ENCODE data around the gene CHST11.

DNA sequence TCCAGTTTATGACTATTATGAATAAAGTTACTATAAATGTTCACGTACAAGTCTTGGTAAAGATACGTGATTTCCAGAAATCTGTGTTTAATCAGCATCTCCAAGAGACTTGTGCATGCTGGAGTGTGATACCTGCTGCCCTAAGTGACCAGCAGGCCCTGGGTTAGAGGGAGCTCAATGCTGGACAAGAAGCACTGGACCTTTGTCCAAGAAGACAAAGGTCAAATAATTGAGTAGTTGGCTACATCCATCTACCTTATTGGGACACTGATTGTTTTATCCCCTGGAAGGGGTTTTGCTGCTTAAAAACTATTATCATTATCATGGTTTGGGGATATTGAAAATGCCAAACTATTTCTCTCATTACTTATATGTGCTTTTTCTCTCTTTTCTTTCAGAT is 37.0 kb upstream of the CHST11 start:
- TF ChIP-seq, protein P1, sequence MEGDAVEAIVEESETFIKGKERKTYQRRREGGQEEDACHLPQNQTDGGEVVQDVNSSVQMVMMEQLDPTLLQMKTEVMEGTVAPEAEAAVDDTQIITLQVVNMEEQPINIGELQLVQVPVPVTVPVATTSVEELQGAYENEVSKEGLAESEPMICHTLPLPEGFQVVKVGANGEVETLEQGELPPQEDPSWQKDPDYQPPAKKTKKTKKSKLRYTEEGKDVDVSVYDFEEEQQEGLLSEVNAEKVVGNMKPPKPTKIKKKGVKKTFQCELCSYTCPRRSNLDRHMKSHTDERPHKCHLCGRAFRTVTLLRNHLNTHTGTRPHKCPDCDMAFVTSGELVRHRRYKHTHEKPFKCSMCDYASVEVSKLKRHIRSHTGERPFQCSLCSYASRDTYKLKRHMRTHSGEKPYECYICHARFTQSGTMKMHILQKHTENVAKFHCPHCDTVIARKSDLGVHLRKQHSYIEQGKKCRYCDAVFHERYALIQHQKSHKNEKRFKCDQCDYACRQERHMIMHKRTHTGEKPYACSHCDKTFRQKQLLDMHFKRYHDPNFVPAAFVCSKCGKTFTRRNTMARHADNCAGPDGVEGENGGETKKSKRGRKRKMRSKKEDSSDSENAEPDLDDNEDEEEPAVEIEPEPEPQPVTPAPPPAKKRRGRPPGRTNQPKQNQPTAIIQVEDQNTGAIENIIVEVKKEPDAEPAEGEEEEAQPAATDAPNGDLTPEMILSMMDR (IDR thresholded peaks at IDR 0.05): no peak
- TF ChIP-seq POLR2A (IDR thresholded peaks at IDR 0.05): no peak
